Activated naive CD8-positive, alpha-beta T cell treated with anti-CD3 and anti-CD28 coated beads, Interleukin-2, amount 10 ng/mL, durations not matched to agents 7 days and 5 days (primary cell): ENCODE results near the gene GSTP1. TPM values are rescaled to one million over a fixed set of nuclear protein-coding genes. Genes with fewer than 3 reads are reported as not detected.

ENCODE experiments used
- ATAC-seq: fragments of 150-1000 bp; cut with Tn5 transposase; one replicate; pipeline ENCODE4 v1.10.0; 2021; ENCODE audit warnings: low read depth, moderate library complexity
- POLR2A ChIA-PET: fragments of 350-600 bp; sonication (Branson Sonifier 250); formaldehyde crosslinking; loops from one replicate; lab custom pipeline; 2021; ENCODE audit warnings: antibody characterized with exemption; lab: Charles Lee
- DNase-seq: peaks from one replicate; pipeline ENCODE4 v3.0.0; 2021
- H3K27ac Mint-ChIP-seq: one replicate; pipeline ENCODE4 v1.8.0; 2022; ENCODE audit warnings: mild to moderate bottlenecking, mixed read lengths
- H3K27me3 Mint-ChIP-seq: one replicate; pipeline ENCODE4 v1.8.0; 2022; ENCODE audit warnings: mild to moderate bottlenecking, moderate library complexity, mixed read lengths
- H3K36me3 Mint-ChIP-seq: one replicate; pipeline ENCODE4 v1.8.0; 2021; ENCODE audit warnings: mild to moderate bottlenecking, mixed read lengths
- H3K4me1 Mint-ChIP-seq: one replicate; pipeline ENCODE4 v1.8.0; 2021; ENCODE audit warnings: mixed read lengths
- H3K4me3 Mint-ChIP-seq: one replicate; pipeline ENCODE4 v1.8.0; 2022; ENCODE audit warnings: mild to moderate bottlenecking, moderate library complexity, mixed read lengths
- H3K9me3 Mint-ChIP-seq: one replicate; pipeline ENCODE4 v1.8.0; 2021; ENCODE audit warnings: mixed read lengths
- total RNA-seq, 2 experiments: library from RNA; stranded (reverse); gene quantifications; one replicate each; pipeline ENCODE4 v1.2.3, GENCODE V29; 2021

The GSTP1 gene
- total RNA-seq, 2 experiments from 2014 or later, result 211 to 219 TPM

- POLR2A ChIA-PET, result interaction anchor here (2.3 to 4.3 kb wide), 2 partner anchors 14 to 17 kb away, joined by 28 to 41 read pairs; no protein-coding TSS in a partner anchor
- DNase-seq, result no peak
- Mint-ChIP-seq H3K4me3 (no peak overlapping the region), H3K27ac (peak overlapping the region; percentile 67), H3K9me3 (no peaks in the 10 kb centered on the region), H3K36me3 (no peaks in the 10 kb centered on the region), H3K27me3 (peaks cover 2% of the 10 kb centered on the region), H3K4me1 (peaks cover 16% of the 10 kb centered on the region)
- no peak for ATAC-seq
Measured at GRCh38 chr11:67627812-67628624, 44.4 kb downstream of the GSTP1 start.

- H3K4me1 Mint-ChIP-seq, result peaks cover 16% of the 10 kb centered on the region
- H3K36me3 Mint-ChIP-seq, result no peaks in the 10 kb centered on the region
- POLR2A ChIA-PET, result interaction anchor here (0.5 to 4.3 kb wide), 11 partner anchors 10 to 360 kb away, joined by 3 to 44 read pairs (median 5); partner anchors contain the start of gene ACY3
- ATAC-seq (no peak), DNase-seq (no peak)
- peak overlapping the region; percentile 75 for H3K27ac Mint-ChIP-seq
- H3K27me3 Mint-ChIP-seq, result peaks cover 2% of the 10 kb centered on the region
- H3K9me3 Mint-ChIP-seq, result no peaks in the 10 kb centered on the region
- H3K4me3 Mint-ChIP-seq, result peak overlapping the region; percentile 84
Measured at GRCh38 chr11:67628710-67629385, 45.2 kb downstream of the GSTP1 start.

GRCh38 chr11:67629386-67630227 is 46.0 kb downstream of the GSTP1 start, which contains the start of gene NUDT8:
Gene NUDT8, minus strand, starts transcription at chr11:67629937. Its CDS starts 26 bp downstream, at chr11:67629911.
- peak; percentile 65 for ATAC-seq
- Mint-ChIP-seq H3K27ac (peak within 1 kb of the TSS; percentile 91), H3K27me3 (peaks cover 2% of the 10 kb centered on the region), H3K4me3 (peak within 1 kb of the TSS; percentile 93), H3K9me3 (no peaks in the 10 kb centered on the region), H3K4me1 (peaks cover 16% of the 10 kb centered on the region), H3K36me3 (no peaks in the 10 kb centered on the region)
- POLR2A ChIA-PET, result interaction anchor here (0.5 to 4.3 kb wide), 14 partner anchors 9 to 360 kb away, joined by 3 to 44 read pairs (median 4); partner anchors contain the start of genes ACY3 and PPP1CA
- peak; percentile 95 for DNase-seq

- POLR2A ChIA-PET, result interaction anchor here (0.6 to 4.3 kb wide), 9 partner anchors 8 to 229 kb away, joined by 3 to 44 read pairs (median 5); partner anchors contain the start of genes ACY3 and PPP1CA
- Mint-ChIP-seq H3K4me3 (peak overlapping the region; percentile 93), H3K36me3 (no peaks in the 10 kb centered on the region), H3K27me3 (peaks cover 2% of the 10 kb centered on the region), H3K4me1 (peaks cover 13% of the 10 kb centered on the region), H3K9me3 (no peaks in the 10 kb centered on the region), H3K27ac (peak overlapping the region; percentile 91)
- DNase-seq (peak; percentile 98), ATAC-seq (peak; percentile 62)
Measured at GRCh38 chr11:67630228-67630942, 46.8 kb downstream of the GSTP1 start.

- H3K36me3 Mint-ChIP-seq, result no peaks in the 10 kb centered on the region
- POLR2A ChIA-PET, result interaction anchor here (1.1 to 4.3 kb wide), 3 partner anchors 14 to 229 kb away, joined by 3 to 44 read pairs (median 28); partner anchors contain the start of genes ACY3 and PPP1CA
- ATAC-seq (no peak), DNase-seq (no peak)
- peaks cover 11% of the 10 kb centered on the region for H3K4me1 Mint-ChIP-seq
- H3K4me3 Mint-ChIP-seq, result peak overlapping the region; percentile 93
- peaks cover 2% of the 10 kb centered on the region for H3K27me3 Mint-ChIP-seq
- H3K27ac Mint-ChIP-seq, result peak overlapping the region; percentile 89
- H3K9me3 Mint-ChIP-seq, result no peaks in the 10 kb centered on the region
Measured at GRCh38 chr11:67630943-67631331, 47.3 kb downstream of the GSTP1 start.

- H3K27ac Mint-ChIP-seq, result no peak overlapping the region
- no peaks in the 10 kb centered on the region for H3K9me3 Mint-ChIP-seq
- DNase-seq (peak; percentile 37), ATAC-seq (no peak)
- H3K27me3 Mint-ChIP-seq, result peaks cover 2% of the 10 kb centered on the region
- H3K36me3 Mint-ChIP-seq, result no peaks in the 10 kb centered on the region
- H3K4me1 Mint-ChIP-seq, result peaks cover 11% of the 10 kb centered on the region
- POLR2A ChIA-PET, result interaction anchor here (3.0 to 4.3 kb wide), 2 partner anchors 14 to 19 kb away, joined by 28 to 44 read pairs; partner anchors contain the start of gene ACY3
- H3K4me3 Mint-ChIP-seq, result no peak overlapping the region
Measured at GRCh38 chr11:67631411-67631810, 47.8 kb downstream of the GSTP1 start.

GRCh38 chr11:67631853-67632174 is 48.2 kb downstream of the GSTP1 start:
- Mint-ChIP-seq H3K27me3 (peaks cover 2% of the 10 kb centered on the region), H3K9me3 (no peaks in the 10 kb centered on the region), H3K27ac (peak overlapping the region; percentile 47), H3K4me1 (peaks cover 11% of the 10 kb centered on the region), H3K36me3 (no peaks in the 10 kb centered on the region), H3K4me3 (peak overlapping the region; percentile 49)
- ATAC-seq (no peak), DNase-seq (no peak)
- POLR2A ChIA-PET, result interaction anchor here (3.0 to 4.3 kb wide), 2 partner anchors 13 to 18 kb away, joined by 28 to 44 read pairs; partner anchors contain the start of gene ACY3

- H3K9me3 Mint-ChIP-seq, result no peaks in the 10 kb centered on the region
- H3K36me3 Mint-ChIP-seq, result no peaks in the 10 kb centered on the region
- peak overlapping the region; percentile 47 for H3K27ac Mint-ChIP-seq
- no peak for ATAC-seq
- POLR2A ChIA-PET, result interaction anchor here (1.1 to 4.3 kb wide), 2 partner anchors 13 to 16 kb away, joined by 3 to 28 read pairs; no protein-coding TSS in a partner anchor
- peaks cover 2% of the 10 kb centered on the region for H3K27me3 Mint-ChIP-seq
- no peak overlapping the region for H3K4me3 Mint-ChIP-seq
- H3K4me1 Mint-ChIP-seq, result peaks cover 16% of the 10 kb centered on the region
- DNase-seq, result no peak
Measured at GRCh38 chr11:67632175-67632981, 48.8 kb downstream of the GSTP1 start.

GRCh38 chr11:67632982-67633755 is 49.6 kb downstream of the GSTP1 start:
- no peaks in the 10 kb centered on the region for H3K36me3 Mint-ChIP-seq
- peaks cover 17% of the 10 kb centered on the region for H3K4me1 Mint-ChIP-seq
- H3K27me3 Mint-ChIP-seq, result peaks cover 2% of the 10 kb centered on the region
- ATAC-seq (no peak), DNase-seq (no peak)
- H3K27ac Mint-ChIP-seq, result no peak overlapping the region
- no peaks in the 10 kb centered on the region for H3K9me3 Mint-ChIP-seq
- POLR2A ChIA-PET, result interaction anchor here (1.1 kb wide), 1 partner anchor 16 kb away, joined by 3 read pairs; no protein-coding TSS in a partner anchor
- H3K4me3 Mint-ChIP-seq, result no peak overlapping the region

GRCh38 chr11:67633758-67634365 is 50.2 kb downstream of the GSTP1 start:
- Mint-ChIP-seq H3K36me3 (no peaks in the 10 kb centered on the region), H3K4me1 (peaks cover 17% of the 10 kb centered on the region), H3K4me3 (no peak overlapping the region), H3K27ac (no peak overlapping the region), H3K27me3 (peaks cover 4% of the 10 kb centered on the region), H3K9me3 (no peaks in the 10 kb centered on the region)
- DNase-seq (no peak), ATAC-seq (no peak)
- POLR2A ChIA-PET, result no interaction called here
